HEK293 (cell line): Measurements from ENCODE around the gene SLC26A8.
A peak's percentile ranks its signal among the peaks of the same experiment; 100 is the strongest.

Experiments
- CTCF ChIA-PET: fragments of 350-600 bp; formaldehyde crosslinking; extraction: SDS; loops from one replicate; lab custom pipeline; 2021; ENCODE audit warnings: antibody characterized with exemption; lab: Yijun Ruan, JAX
- POLR2A ChIA-PET: fragments of 300-600 bp; formaldehyde crosslinking; extraction: SDS; loops from one replicate; lab custom pipeline; 2020; ENCODE audit warnings: antibody characterized with exemption, inconsistent platforms; lab: Yijun Ruan, JAX
- H3K27ac ChIP-seq: fragments of 200-500 bp; sonication (Bioruptor generic); 2 replicates; pipeline ENCODE4 v1.5.1; 2014; ENCODE audit warnings: low read depth, low read length, control low read depth, inconsistent platforms; ENCODE audit errors: extremely low read depth
- H3K36me3 ChIP-seq, 2 experiments: fragments of 200-500 bp in 1 of 2; sonication (Bioruptor generic) in 1 of 2; 1 replicate in 1 of 2; 2 replicates in 1 of 2; pipeline ENCODE4 v1.5.1; 2014 to 2017; ENCODE audit warnings: inconsistent platforms in 2 of 2, low read length in 2 of 2; ENCODE audit not compliant: control insufficient read depth in 2 of 2, insufficient read depth in 1 of 2
- H3K4me1 ChIP-seq: fragments of 200-500 bp; sonication (Bioruptor generic); 2 replicates; pipeline ENCODE4 v1.5.1; 2014; ENCODE audit warnings: mild to moderate bottlenecking, low read length, inconsistent platforms; ENCODE audit not compliant: control insufficient read depth, insufficient read depth
- H3K4me3 ChIP-seq: 2 replicates; pipeline ENCODE4 v1.5.1; 2011; ENCODE audit warnings: low read depth, mild to moderate bottlenecking, control low read depth, low read length, moderate library complexity
- H3K9me3 ChIP-seq: fragments of 200-500 bp; sonication (Bioruptor generic); 2 replicates; pipeline ENCODE4 v1.5.1; 2014; ENCODE audit warnings: low read depth, low read length, inconsistent platforms; ENCODE audit not compliant: control insufficient read depth, insufficient read depth
- HOXA7 ChIP-seq: sonication (generic); formaldehyde crosslinking; IDR thresholded peaks from 2 replicates; pipeline ENCODE4 v1.8.1; 2022; ENCODE audit warnings: missing genetic modification reagents, borderline replicate concordance
- KLF9 ChIP-seq: fragments of 450-650 bp; formaldehyde crosslinking; IDR thresholded peaks from 2 replicates; pipeline ENCODE4 v1.5.1; 2016; ENCODE audit warnings: missing biosample characterization, missing genetic modification characterization, low read depth
- ZBTB20 ChIP-seq: fragments of 450-650 bp; formaldehyde crosslinking; IDR thresholded peaks from 2 replicates; pipeline ENCODE4 v1.5.1; 2016; ENCODE audit warnings: missing biosample characterization, missing genetic modification characterization
- ZBTB8A ChIP-seq: fragments of 450-650 bp; formaldehyde crosslinking; IDR thresholded peaks from 2 replicates; pipeline ENCODE4 v1.5.1; 2016; ENCODE audit warnings: missing biosample characterization, missing genetic modification characterization
- ZFHX2 ChIP-seq: fragments of 450-650 bp; formaldehyde crosslinking; conservative IDR thresholded peaks from 2 replicates; pipeline ENCODE4 v1.5.1; 2016; ENCODE audit warnings: missing biosample characterization, missing genetic modification characterization
- ZNF132 ChIP-seq: fragments of 450-650 bp; formaldehyde crosslinking; IDR thresholded peaks from 2 replicates; pipeline ENCODE4 v1.5.1; 2017; ENCODE audit warnings: missing biosample characterization, missing genetic modification characterization, borderline replicate concordance
- ZNF341 ChIP-seq: fragments of 450-650 bp; formaldehyde crosslinking; IDR thresholded peaks from 2 replicates; pipeline ENCODE4; 2016; ENCODE audit warnings: low read depth, missing biosample characterization, missing genetic modification characterization
- ZNF416 ChIP-seq: fragments of 450-650 bp; formaldehyde crosslinking; IDR thresholded peaks from 2 replicates; pipeline ENCODE4 v1.5.1; 2016; ENCODE audit warnings: missing biosample characterization, missing genetic modification characterization
- ZNF596 ChIP-seq: fragments of 450-650 bp; IDR thresholded peaks from 2 replicates; pipeline ENCODE4 v1.5.0; 2018; ENCODE audit warnings: missing biosample characterization, mild to moderate bottlenecking, missing genetic modification characterization, moderate library complexity
- ZNF677 ChIP-seq: fragments of 450-650 bp; IDR thresholded peaks from 2 replicates; pipeline ENCODE4 v1.5.0; 2018; ENCODE audit warnings: missing biosample characterization, mild to moderate bottlenecking, missing genetic modification characterization, moderate library complexity
- ZNF777 ChIP-seq: fragments of 450-650 bp; formaldehyde crosslinking; IDR thresholded peaks from 2 replicates; pipeline ENCODE4 v1.5.1; 2017; ENCODE audit warnings: missing biosample characterization, missing genetic modification characterization, borderline replicate concordance
- TF ChIP-seq, protein P1 (sequence below): IDR thresholded peaks from 2 replicates; pipeline ENCODE4 v1.6.1; 2011; ENCODE audit warnings: mild to moderate bottlenecking, low read depth, low read length, borderline replicate concordance
- TF ChIP-seq, protein P2 (sequence below): fragments of 450-650 bp; formaldehyde crosslinking; IDR thresholded peaks from 2 replicates; pipeline ENCODE4 v1.5.1; 2016; ENCODE audit warnings: missing biosample characterization, missing genetic modification characterization
- TF ChIP-seq, protein P3 (sequence below): sonication (generic); formaldehyde crosslinking; IDR thresholded peaks from 2 replicates; pipeline ENCODE4 v1.8.1; 2022; ENCODE audit warnings: mild to moderate bottlenecking, moderate library complexity, missing genetic modification reagents
- TF ChIP-seq, protein P4 (sequence below): fragments of 450-650 bp; formaldehyde crosslinking; IDR thresholded peaks from 2 replicates; pipeline ENCODE4 v1.5.1; 2016; ENCODE audit warnings: missing biosample characterization, missing genetic modification characterization
- TF ChIP-seq, protein P5 (sequence below): fragments of 450-650 bp; IDR thresholded peaks from 2 replicates; pipeline ENCODE4 v1.5.1; 2018; ENCODE audit warnings: missing biosample characterization, mild to moderate bottlenecking, missing genetic modification characterization
- TF ChIP-seq, protein P6 (sequence below): fragments of 450-650 bp; formaldehyde crosslinking; optimal IDR thresholded peaks from 2 replicates; pipeline ENCODE3; 2016; ENCODE audit warnings: missing biosample characterization, mild to moderate bottlenecking, missing genetic modification characterization
- TF ChIP-seq, protein P7 (sequence below): fragments of 450-650 bp; formaldehyde crosslinking; IDR thresholded peaks from 2 replicates; pipeline ENCODE4 v1.5.1; 2017; ENCODE audit warnings: missing biosample characterization, missing genetic modification characterization
- TF ChIP-seq, protein P8 (sequence below): fragments of 450-650 bp; formaldehyde crosslinking; IDR thresholded peaks from 2 replicates; pipeline ENCODE4 v1.5.1; 2016; ENCODE audit warnings: missing biosample characterization, missing genetic modification characterization

SLC26A8 gene

DNA sequence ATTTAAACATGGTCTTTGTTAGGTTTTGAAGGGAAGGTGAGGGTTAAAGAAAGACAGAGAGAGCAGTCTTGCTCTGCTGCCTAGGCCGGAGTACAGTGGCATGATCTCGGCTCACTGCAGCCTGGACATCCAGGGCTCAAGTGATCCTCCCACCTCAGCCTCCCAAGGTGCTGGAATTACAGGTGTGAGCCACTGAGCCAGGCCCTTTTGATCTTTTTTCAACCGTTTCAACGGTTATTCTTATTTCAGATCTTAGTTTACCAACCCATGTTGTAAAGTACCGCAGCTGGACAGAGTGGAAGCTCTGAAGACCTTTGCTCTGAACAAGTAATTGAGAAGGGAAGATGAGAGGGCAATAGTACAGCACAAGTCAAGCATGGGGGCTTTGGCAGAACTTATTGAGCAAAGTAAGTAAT, 102.3 kb downstream of the SLC26A8 start:
- TF ChIP-seq, protein P1, sequence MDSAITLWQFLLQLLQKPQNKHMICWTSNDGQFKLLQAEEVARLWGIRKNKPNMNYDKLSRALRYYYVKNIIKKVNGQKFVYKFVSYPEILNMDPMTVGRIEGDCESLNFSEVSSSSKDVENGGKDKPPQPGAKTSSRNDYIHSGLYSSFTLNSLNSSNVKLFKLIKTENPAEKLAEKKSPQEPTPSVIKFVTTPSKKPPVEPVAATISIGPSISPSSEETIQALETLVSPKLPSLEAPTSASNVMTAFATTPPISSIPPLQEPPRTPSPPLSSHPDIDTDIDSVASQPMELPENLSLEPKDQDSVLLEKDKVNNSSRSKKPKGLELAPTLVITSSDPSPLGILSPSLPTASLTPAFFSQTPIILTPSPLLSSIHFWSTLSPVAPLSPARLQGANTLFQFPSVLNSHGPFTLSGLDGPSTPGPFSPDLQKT, result no peak
- CTCF ChIA-PET, result interaction anchor here (0.7 to 2.3 kb wide), 2 partner anchors 173 to 210 kb away, joined by 3 to 9 read pairs; no protein-coding TSS in a partner anchor

DNA sequence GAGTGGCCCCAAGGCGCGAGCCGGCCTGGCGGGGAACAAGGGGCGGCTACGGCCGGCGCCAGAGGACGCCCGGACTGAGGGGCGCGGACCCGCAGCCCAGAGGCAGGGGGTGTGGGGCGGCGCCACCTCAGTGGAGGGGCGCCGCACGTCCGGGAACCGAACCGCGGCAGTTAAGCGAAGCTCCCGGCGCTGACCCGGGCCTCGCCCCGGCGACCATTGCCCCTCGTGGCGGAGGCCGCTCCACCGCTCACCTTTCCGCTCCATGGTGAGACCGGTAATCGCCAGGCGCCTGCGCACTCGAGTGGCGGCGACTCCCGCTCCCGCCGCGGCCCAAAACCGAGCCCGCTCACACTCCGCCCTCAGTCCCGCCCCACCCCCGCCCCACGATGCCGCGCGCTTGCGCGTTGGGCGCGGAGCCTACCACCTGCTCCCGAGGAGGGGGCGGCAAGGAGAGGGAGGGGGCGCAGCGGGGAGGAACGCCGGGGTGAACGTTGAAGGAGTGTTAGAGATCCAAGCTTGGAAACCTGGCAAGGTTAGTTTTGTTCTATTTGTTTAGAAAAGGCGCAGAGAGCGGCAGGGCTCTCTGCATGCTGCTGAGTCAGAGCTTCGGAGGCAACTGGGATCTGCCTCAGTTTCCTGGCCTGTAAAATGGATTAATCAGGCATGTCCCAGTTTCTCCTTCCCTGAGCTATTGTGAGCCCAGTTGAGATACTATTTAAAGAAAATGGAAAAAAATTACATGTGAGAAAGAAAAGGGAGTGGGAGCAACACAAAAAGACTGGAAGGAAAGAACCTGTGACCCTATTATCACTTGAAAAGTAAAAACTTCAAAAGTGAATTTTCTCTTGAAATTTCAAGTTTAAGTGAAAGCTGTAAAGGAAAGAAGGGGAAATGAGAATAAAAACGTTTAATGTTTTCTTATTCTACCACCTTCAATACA, 103.4 kb downstream of the SLC26A8 start, which contains the start of gene SRPK1:
Gene SRPK1, minus strand, starts transcription at position 306 of the 940 bp plus-strand sequence. Its CDS starts 42 bp downstream, at position 264.
- Histone ChIP-seq H3K27ac (peak within 1 kb of the TSS; percentile 83), H3K36me3 (peaks cover 13 to 25% of the 10 kb centered on the region in 2 experiments; a peak in 2 of 3 replicates), H3K9me3 (no peaks in the 10 kb centered on the region), H3K4me1 (peaks cover 11% of the 10 kb centered on the region), H3K4me3 (peak within 1 kb of the TSS; percentile 67)
- ChIA-PET CTCF (interaction anchor here (2.3 kb wide), 1 partner anchor 174 kb away, joined by 9 read pairs; no protein-coding TSS in a partner anchor), POLR2A (interaction anchor here (0.6 to 3.3 kb wide), 4 partner anchors 11 to 107 kb away, joined by 4 to 15 read pairs (median 6); partner anchors contain the start of gene MAPK14)
- TF ChIP-seq ZNF677 (tag by site-specific recombination) (no peak), ZNF341 (peak; percentile 67; the same call in 1 of the 2 replicates), KLF9 (peak; percentile 83), HOXA7 (CRISPR knock-in tag) (no peak), ZFHX2 (peak; percentile 86), ZBTB20 (tag by site-specific recombination) (no peak), ZNF596 (no peak), ZNF416 (tag by site-specific recombination) (no peak), ZBTB8A (tag by site-specific recombination) (peak; percentile 73), ZNF132 (tag by site-specific recombination) (no peak), ZNF777 (no peak)
- TF ChIP-seq, protein P2, sequence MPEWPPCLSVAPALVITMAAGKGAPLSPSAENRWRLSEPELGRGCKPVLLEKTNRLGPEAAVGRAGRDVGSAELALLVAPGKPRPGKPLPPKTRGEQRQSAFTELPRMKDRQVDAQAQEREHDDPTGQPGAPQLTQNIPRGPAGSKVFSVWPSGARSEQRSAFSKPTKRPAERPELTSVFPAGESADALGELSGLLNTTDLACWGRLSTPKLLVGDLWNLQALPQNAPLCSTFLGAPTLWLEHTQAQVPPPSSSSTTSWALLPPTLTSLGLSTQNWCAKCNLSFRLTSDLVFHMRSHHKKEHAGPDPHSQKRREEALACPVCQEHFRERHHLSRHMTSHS (tag by site-specific recombination), result no peak
- TF ChIP-seq, protein P3, sequence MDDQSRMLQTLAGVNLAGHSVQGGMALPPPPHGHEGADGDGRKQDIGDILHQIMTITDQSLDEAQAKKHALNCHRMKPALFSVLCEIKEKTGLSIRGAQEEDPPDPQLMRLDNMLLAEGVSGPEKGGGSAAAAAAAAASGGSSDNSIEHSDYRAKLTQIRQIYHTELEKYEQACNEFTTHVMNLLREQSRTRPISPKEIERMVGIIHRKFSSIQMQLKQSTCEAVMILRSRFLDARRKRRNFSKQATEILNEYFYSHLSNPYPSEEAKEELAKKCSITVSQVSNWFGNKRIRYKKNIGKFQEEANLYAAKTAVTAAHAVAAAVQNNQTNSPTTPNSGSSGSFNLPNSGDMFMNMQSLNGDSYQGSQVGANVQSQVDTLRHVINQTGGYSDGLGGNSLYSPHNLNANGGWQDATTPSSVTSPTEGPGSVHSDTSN, result peak; percentile 75; the same call in 1 of the 2 replicates
- TF ChIP-seq, protein P4, sequence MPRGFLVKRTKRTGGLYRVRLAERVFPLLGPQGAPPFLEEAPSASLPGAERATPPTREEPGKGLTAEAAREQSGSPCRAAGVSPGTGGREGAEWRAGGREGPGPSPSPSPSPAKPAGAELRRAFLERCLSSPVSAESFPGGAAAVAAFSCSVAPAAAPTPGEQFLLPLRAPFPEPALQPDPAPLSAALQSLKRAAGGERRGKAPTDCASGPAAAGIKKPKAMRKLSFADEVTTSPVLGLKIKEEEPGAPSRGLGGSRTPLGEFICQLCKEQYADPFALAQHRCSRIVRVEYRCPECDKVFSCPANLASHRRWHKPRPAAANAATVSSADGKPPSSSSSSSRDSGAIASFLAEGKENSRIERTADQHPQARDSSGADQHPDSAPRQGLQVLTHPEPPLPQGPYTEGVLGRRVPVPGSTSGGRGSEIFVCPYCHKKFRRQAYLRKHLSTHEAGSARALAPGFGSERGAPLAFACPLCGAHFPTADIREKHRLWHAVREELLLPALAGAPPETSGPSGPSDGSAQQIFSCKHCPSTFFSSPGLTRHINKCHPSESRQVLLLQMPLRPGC, result no peak
- TF ChIP-seq, protein P5, sequence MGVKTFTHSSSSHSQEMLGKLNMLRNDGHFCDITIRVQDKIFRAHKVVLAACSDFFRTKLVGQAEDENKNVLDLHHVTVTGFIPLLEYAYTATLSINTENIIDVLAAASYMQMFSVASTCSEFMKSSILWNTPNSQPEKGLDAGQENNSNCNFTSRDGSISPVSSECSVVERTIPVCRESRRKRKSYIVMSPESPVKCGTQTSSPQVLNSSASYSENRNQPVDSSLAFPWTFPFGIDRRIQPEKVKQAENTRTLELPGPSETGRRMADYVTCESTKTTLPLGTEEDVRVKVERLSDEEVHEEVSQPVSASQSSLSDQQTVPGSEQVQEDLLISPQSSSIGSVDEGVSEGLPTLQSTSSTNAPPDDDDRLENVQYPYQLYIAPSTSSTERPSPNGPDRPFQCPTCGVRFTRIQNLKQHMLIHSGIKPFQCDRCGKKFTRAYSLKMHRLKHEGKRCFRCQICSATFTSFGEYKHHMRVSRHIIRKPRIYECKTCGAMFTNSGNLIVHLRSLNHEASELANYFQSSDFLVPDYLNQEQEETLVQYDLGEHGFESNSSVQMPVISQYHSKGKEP (tag by site-specific recombination), result no peak
- TF ChIP-seq, protein P6, sequence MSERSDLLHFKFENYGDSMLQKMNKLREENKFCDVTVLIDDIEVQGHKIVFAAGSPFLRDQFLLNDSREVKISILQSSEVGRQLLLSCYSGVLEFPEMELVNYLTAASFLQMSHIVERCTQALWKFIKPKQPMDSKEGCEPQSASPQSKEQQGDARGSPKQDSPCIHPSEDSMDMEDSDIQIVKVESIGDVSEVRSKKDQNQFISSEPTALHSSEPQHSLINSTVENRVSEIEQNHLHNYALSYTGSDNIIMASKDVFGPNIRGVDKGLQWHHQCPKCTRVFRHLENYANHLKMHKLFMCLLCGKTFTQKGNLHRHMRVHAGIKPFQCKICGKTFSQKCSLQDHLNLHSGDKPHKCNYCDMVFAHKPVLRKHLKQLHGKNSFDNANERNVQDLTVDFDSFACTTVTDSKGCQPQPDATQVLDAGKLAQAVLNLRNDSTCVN (tag by site-specific recombination), result peak; percentile 90
- TF ChIP-seq, protein P7, sequence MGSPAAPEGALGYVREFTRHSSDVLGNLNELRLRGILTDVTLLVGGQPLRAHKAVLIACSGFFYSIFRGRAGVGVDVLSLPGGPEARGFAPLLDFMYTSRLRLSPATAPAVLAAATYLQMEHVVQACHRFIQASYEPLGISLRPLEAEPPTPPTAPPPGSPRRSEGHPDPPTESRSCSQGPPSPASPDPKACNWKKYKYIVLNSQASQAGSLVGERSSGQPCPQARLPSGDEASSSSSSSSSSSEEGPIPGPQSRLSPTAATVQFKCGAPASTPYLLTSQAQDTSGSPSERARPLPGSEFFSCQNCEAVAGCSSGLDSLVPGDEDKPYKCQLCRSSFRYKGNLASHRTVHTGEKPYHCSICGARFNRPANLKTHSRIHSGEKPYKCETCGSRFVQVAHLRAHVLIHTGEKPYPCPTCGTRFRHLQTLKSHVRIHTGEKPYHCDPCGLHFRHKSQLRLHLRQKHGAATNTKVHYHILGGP (tag by site-specific recombination), result no peak
- TF ChIP-seq, protein P8, sequence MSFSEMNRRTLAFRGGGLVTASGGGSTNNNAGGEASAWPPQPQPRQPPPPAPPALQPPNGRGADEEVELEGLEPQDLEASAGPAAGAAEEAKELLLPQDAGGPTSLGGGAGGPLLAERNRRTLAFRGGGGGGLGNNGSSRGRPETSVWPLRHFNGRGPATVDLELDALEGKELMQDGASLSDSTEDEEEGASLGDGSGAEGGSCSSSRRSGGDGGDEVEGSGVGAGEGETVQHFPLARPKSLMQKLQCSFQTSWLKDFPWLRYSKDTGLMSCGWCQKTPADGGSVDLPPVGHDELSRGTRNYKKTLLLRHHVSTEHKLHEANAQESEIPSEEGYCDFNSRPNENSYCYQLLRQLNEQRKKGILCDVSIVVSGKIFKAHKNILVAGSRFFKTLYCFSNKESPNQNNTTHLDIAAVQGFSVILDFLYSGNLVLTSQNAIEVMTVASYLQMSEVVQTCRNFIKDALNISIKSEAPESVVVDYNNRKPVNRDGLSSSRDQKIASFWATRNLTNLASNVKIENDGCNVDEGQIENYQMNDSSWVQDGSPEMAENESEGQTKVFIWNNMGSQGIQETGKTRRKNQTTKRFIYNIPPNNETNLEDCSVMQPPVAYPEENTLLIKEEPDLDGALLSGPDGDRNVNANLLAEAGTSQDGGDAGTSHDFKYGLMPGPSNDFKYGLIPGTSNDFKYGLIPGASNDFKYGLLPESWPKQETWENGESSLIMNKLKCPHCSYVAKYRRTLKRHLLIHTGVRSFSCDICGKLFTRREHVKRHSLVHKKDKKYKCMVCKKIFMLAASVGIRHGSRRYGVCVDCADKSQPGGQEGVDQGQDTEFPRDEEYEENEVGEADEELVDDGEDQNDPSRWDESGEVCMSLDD (tag by site-specific recombination), result no peak

More for the DNA sequence above, 102.3 kb downstream of the SLC26A8 start:
- peaks cover 9% of the 10 kb centered on the region for H3K4me1 ChIP-seq
- no peak overlapping the region for H3K27ac ChIP-seq
- H3K36me3 ChIP-seq, result peaks cover 4 to 15% of the 10 kb centered on the region in 2 experiments; a peak in 2 of 3 replicates
- POLR2A ChIA-PET, result interaction anchor here (0.5 to 3.3 kb wide), 4 partner anchors 10 to 548 kb away, joined by 3 to 15 read pairs (median 6); partner anchors contain the start of gene MAPK14
- H3K4me3 ChIP-seq, result no peak overlapping the region
- no peaks in the 10 kb centered on the region for H3K9me3 ChIP-seq
